Type B pancreatic cell (in vitro differentiated cells): ENCODE measurements around the gene IGFBP7. TPM values are rescaled to one million over a fixed set of nuclear protein-coding genes. Genes with fewer than 3 reads are reported as not detected.
A peak's percentile ranks its signal among the peaks of the same experiment; 100 is the strongest.

Source experiments
- DNase-seq: peaks from one replicate; pipeline ENCODE4 v3.0.0; 2021; ENCODE audit warnings: mixed read lengths; ENCODE audit not compliant: unreplicated experiment; ENCODE audit errors: extremely low spot score
- H3K27ac Mint-ChIP-seq: 2 replicates; pipeline ENCODE4 v1.8.0; 2021; ENCODE audit warnings: mild to moderate bottlenecking, mixed read lengths
- H3K27me3 Mint-ChIP-seq: 2 replicates; pipeline ENCODE4 v1.8.0; 2021; ENCODE audit warnings: mixed read lengths
- H3K36me3 Mint-ChIP-seq: 2 replicates; pipeline ENCODE4 v1.8.0; 2021; ENCODE audit warnings: mixed read lengths
- H3K4me1 Mint-ChIP-seq: one replicate; pipeline ENCODE4 v1.8.0; 2021; ENCODE audit warnings: mixed read lengths; ENCODE audit not compliant: unreplicated experiment
- H3K4me3 Mint-ChIP-seq: 2 replicates; pipeline ENCODE4 v1.8.0; 2021; ENCODE audit warnings: mild to moderate bottlenecking, mixed read lengths
- H3K9me3 Mint-ChIP-seq: 2 replicates; pipeline ENCODE4 v1.8.0; 2021; ENCODE audit warnings: mixed read lengths
- CTCF ChIP-seq: fragments of 200-600 bp; sonication (generic); conservative IDR thresholded peaks from 2 replicates; pipeline ENCODE4 v1.5.0; 2021; ENCODE audit warnings: antibody characterized with exemption, mild to moderate bottlenecking
- total RNA-seq: library from RNA; stranded (reverse); gene quantifications from 2 replicates; pipeline ENCODE4 v1.2.1, GENCODE V29; 2021; ENCODE audit warnings: low replicate concordance

The IGFBP7 gene
- total RNA-seq, 1 donor from 2014 or later = 108 TPM

- H3K27ac Mint-ChIP-seq = no peak overlapping the region
Observed at GRCh38 chr4:57122959-57123358, 12.8 kb upstream of the IGFBP7 start.

GRCh38 chr4:57119054-57119651 is 9.0 kb upstream of the IGFBP7 start:
- Mint-ChIP-seq H3K27me3 (peaks cover 5% of the 10 kb centered on the region), H3K36me3 (no peaks in the 10 kb centered on the region), H3K27ac (peak overlapping the region; percentile 14), H3K4me3 (peak overlapping the region; percentile 2), H3K4me1 (peaks cover 26% of the 10 kb centered on the region), H3K9me3 (peaks cover 9% of the 10 kb centered on the region)
- DNase-seq = no peak
- TF ChIP-seq CTCF = no peak

More at GRCh38 chr4:57122959-57123358, 12.8 kb upstream of the IGFBP7 start:
- Mint-ChIP-seq H3K36me3 (peaks cover 4% of the 10 kb centered on the region), H3K4me1 (peaks cover 13% of the 10 kb centered on the region), H3K9me3 (peaks cover 17% of the 10 kb centered on the region), H3K27me3 (peaks cover 2% of the 10 kb centered on the region), H3K4me3 (no peak overlapping the region)
- DNase-seq = no peak
- TF ChIP-seq CTCF = no peak

GRCh38 chr4:57117491-57117890 is 7.3 kb upstream of the IGFBP7 start:
- Mint-ChIP-seq H3K27ac (no peak overlapping the region), H3K27me3 (peaks cover 5% of the 10 kb centered on the region), H3K9me3 (peaks cover 5% of the 10 kb centered on the region), H3K4me3 (no peak overlapping the region), H3K4me1 (peaks cover 30% of the 10 kb centered on the region), H3K36me3 (no peaks in the 10 kb centered on the region)
- TF ChIP-seq CTCF = no peak
- DNase-seq = no peak

- Mint-ChIP-seq H3K27ac (no peak overlapping the region), H3K36me3 (no peaks in the 10 kb centered on the region), H3K9me3 (no peaks in the 10 kb centered on the region), H3K4me3 (no peak overlapping the region), H3K27me3 (peaks cover 10% of the 10 kb centered on the region), H3K4me1 (peaks cover 38% of the 10 kb centered on the region)
- no peak for DNase-seq
- no peak for TF ChIP-seq CTCF
Observed at GRCh38 chr4:57116245-57116644, 6.1 kb upstream of the IGFBP7 start.

- no peak for TF ChIP-seq CTCF
- H3K4me3 Mint-ChIP-seq = no peak overlapping the region
- H3K4me1 Mint-ChIP-seq = peaks cover 45% of the 10 kb centered on the region
- no peak overlapping the region for H3K27ac Mint-ChIP-seq
- no peaks in the 10 kb centered on the region for H3K9me3 Mint-ChIP-seq
- peaks cover 17% of the 10 kb centered on the region for H3K27me3 Mint-ChIP-seq
- DNase-seq = no peak
- no peaks in the 10 kb centered on the region for H3K36me3 Mint-ChIP-seq
Observed at GRCh38 chr4:57114973-57115372, 4.8 kb upstream of the IGFBP7 start.
